Gastroesophageal sphincter (tissue), 4 donors: Measurements from ENCODE around the gene PYGO1. TPM values are rescaled to one million over a fixed set of nuclear protein-coding genes. Genes with fewer than 3 reads are reported as not detected.
"Not testable (repeated sequence)": the region's sequence is repeated elsewhere in the genome, so short reads cannot be mapped to it uniquely, and the experiment has no call there.

Experiments used
- ATAC-seq: fragments of 150-250 bp; one replicate; pipeline ENCODE4 v1.9.1; 2016; ENCODE audit warnings: mild to moderate bottlenecking, moderate library complexity
- H3K27ac ChIP-seq, 4 donors: fragments of 200-600 bp; sonication (generic) in 3 of 4; 1 replicate in 3 of 4; 2 replicates in 1 of 4; pipeline ENCODE4 v1.5.1; 2016 to 2019
- H3K27me3 ChIP-seq: fragments of 200-600 bp; sonication (generic); one replicate; pipeline ENCODE4 v1.5.1; 2019
- H3K36me3 ChIP-seq, 2 donors: fragments of 200-600 bp; sonication (generic); one replicate each; pipeline ENCODE4 v1.5.1; 2019; ENCODE audit warnings: control low read depth in 1 of 2
- H3K4me1 ChIP-seq, 3 donors: fragments of 200-600 bp; sonication (generic); 1 replicate in 2 of 3; 2 replicates in 1 of 3; pipeline ENCODE4 v1.5.1; 2016 to 2019; ENCODE audit warnings: control low read depth in 2 of 3
- H3K4me3 ChIP-seq, 2 donors: fragments of 200-600 bp; sonication (generic); one replicate each; pipeline ENCODE4 v1.5.1; 2019; ENCODE audit warnings: mild to moderate bottlenecking in 1 of 2, moderate library complexity in 1 of 2
- H3K9me3 ChIP-seq, 3 donors: fragments of 200-600 bp; sonication (generic); one replicate each; pipeline ENCODE4 v1.5.1; 2017 to 2019; ENCODE audit warnings: control low read depth in 2 of 3
- CTCF ChIP-seq, 4 experiments: fragments of 200-600 bp in 2 of 4; fragments of 450-650 bp in 2 of 4; sonication (generic) in 1 of 4; IDR thresholded peaks; one replicate each; pipeline ENCODE4 v1.5.1; 2017 to 2019; ENCODE audit warnings: antibody characterized with exemption in 4 of 4, mild to moderate bottlenecking in 2 of 4, moderate library complexity in 2 of 4
- EP300 ChIP-seq: sonication (generic); formaldehyde crosslinking; IDR thresholded peaks from one replicate; pipeline ENCODE4 v1.6.1; 2017; ENCODE audit warnings: antibody characterized with exemption, mild to moderate bottlenecking
- POLR2A ChIP-seq, 2 donors: fragments of 450-650 bp; IDR thresholded peaks; one replicate each; pipeline ENCODE4 v1.6.1; 2017; ENCODE audit warnings: antibody characterized with exemption in 2 of 2, mild to moderate bottlenecking in 2 of 2, moderate library complexity in 1 of 2
- POLR2AphosphoS5 ChIP-seq: sonication (generic); formaldehyde crosslinking; IDR thresholded peaks from one replicate; pipeline ENCODE4 v1.6.1; 2017; ENCODE audit warnings: antibody characterized with exemption
- WGBS, 2 donors: methylation state at CpG; one replicate each; pipeline ENCODE4 v1.1.5; 2018; ENCODE audit warnings: low coverage in 1 of 2; 5-methylcytosine and 5-hydroxymethylcytosine counted together
- total RNA-seq, 4 donors: library from RNA; depleted of rRNA; stranded (reverse); fragments of >200 nt; gene quantifications; one replicate each; pipeline ENCODE4 v1.1.0, GENCODE V29; 2016

PYGO1 gene
- total RNA-seq, 4 donors from 2014 or later = 17.3 to 22.2 (median 20.9) TPM

- no peak overlapping the region for H3K4me3 ChIP-seq
- no peak for ATAC-seq
- 79 to 82% methylated on average over 4 of the region's 4 CpGs for WGBS, 2 donors
- no peaks in the 10 kb centered on the region for H3K36me3 ChIP-seq
- no peak for TF ChIP-seq POLR2AphosphoS5
- H3K27ac ChIP-seq = no peak overlapping the region
- no peaks in the 10 kb centered on the region for H3K4me1 ChIP-seq
- H3K9me3 ChIP-seq = no peaks in the 10 kb centered on the region
- H3K27me3 ChIP-seq = no peaks in the 10 kb centered on the region
These were observed 80.6 kb downstream of the PYGO1 start for GRCh38 chr15:55507567-55507966.

GRCh38 chr15:55505407-55505806 lies 82.7 kb downstream of the PYGO1 start:
- H3K36me3 ChIP-seq, H3K4me1 ChIP-seq, H3K27ac ChIP-seq, ATAC-seq, H3K9me3 ChIP-seq, H3K27me3 ChIP-seq, H3K4me3 ChIP-seq: not testable (repeated sequence)
- WGBS, 2 donors = 71 to 73% methylated on average over 4 to 5 of the region's 5 CpGs

- no peak for ATAC-seq
- Histone ChIP-seq H3K27me3 (no peaks in the 10 kb centered on the region), H3K4me1 (peaks cover 0 to 18% (median 3%) of the 10 kb centered on the region in 3 donors), H3K27ac (no peak overlapping the region), H3K9me3 (no peaks in the 10 kb centered on the region), H3K4me3 (no peak overlapping the region), H3K36me3 (peaks cover 0 to 5% of the 10 kb centered on the region in 2 donors)
- TF ChIP-seq POLR2A (IDR thresholded peaks at IDR 0.05) (no peak), EP300 (no peak), POLR2AphosphoS5 (no peak)
- 71 to 76% methylated on average over 6 to 7 of the region's 7 CpGs for WGBS, 2 donors
These were observed 89.0 kb downstream of the PYGO1 start for GRCh38 chr15:55499151-55499550.

- WGBS, 2 donors = 25% methylated on average over 23 of the region's 55 CpGs; no CpG with 5 or more reads in 1 of the 2 donors
- ATAC-seq = peak; percentile 96
These were observed 89.8 kb downstream of the PYGO1 start for GRCh38 chr15:55498109-55498938.

GRCh38 chr15:55496716-55497115 lies 91.4 kb downstream of the PYGO1 start:
- peaks cover 0 to 16% of the 10 kb centered on the region in 2 donors for H3K36me3 ChIP-seq
- H3K4me3 ChIP-seq = no peak overlapping the region
- H3K9me3 ChIP-seq = no peaks in the 10 kb centered on the region
- no peak overlapping the region for H3K27ac ChIP-seq
- 50 to 74% methylated on average over 1 to 2 of the region's 2 CpGs for WGBS, 2 donors
- H3K4me1 ChIP-seq = peaks cover 0 to 18% (median 3%) of the 10 kb centered on the region in 3 donors
- TF ChIP-seq POLR2A (IDR thresholded peaks at IDR 0.05) = no peak
- TF ChIP-seq POLR2AphosphoS5 = no peak
- TF ChIP-seq CTCF (IDR thresholded peaks at IDR 0.05) = no peak
- no peaks in the 10 kb centered on the region for H3K27me3 ChIP-seq
- ATAC-seq = no peak

More at GRCh38 chr15:55498109-55498938, 89.8 kb downstream of the PYGO1 start:
- Histone ChIP-seq H3K4me3 (peak overlapping the region; percentile 53 to 70), H3K4me1 (peaks cover 0 to 18% (median 3%) of the 10 kb centered on the region in 3 donors), H3K27ac (peak overlapping the region in 2 of 4 donors; percentile 40 to 68)
- TF ChIP-seq POLR2AphosphoS5 = peak; percentile 21
- H3K9me3 ChIP-seq, H3K27me3 ChIP-seq, H3K36me3 ChIP-seq: not testable (repeated sequence)

- ATAC-seq = no peak
- Histone ChIP-seq H3K36me3 (peaks cover 0 to 28% of the 10 kb centered on the region in 2 donors), H3K4me3 (no peak overlapping the region), H3K4me1 (peaks cover 0 to 18% (median 3%) of the 10 kb centered on the region in 3 donors), H3K27me3 (no peaks in the 10 kb centered on the region), H3K27ac (no peak overlapping the region), H3K9me3 (no peaks in the 10 kb centered on the region)
- 64 to 100% methylated on average over 1 of the region's 1 CpG for WGBS, 2 donors
- TF ChIP-seq CTCF (IDR thresholded peaks at IDR 0.05) (no peak), POLR2A (IDR thresholded peaks at IDR 0.05) (no peak), EP300 (no peak), POLR2AphosphoS5 (no peak)
These were observed 93.2 kb downstream of the PYGO1 start for GRCh38 chr15:55494931-55495330.

- ATAC-seq = not testable (repeated sequence)
These were observed 99.1 kb downstream of the PYGO1 start for GRCh38 chr15:55488952-55489600.

More at GRCh38 chr15:55488952-55489600, 99.1 kb downstream of the PYGO1 start:
- WGBS, 2 donors = 92 to 94% methylated on average over 6 to 9 of the region's 9 CpGs
- H3K27ac ChIP-seq, H3K9me3 ChIP-seq, H3K4me1 ChIP-seq, H3K4me3 ChIP-seq, H3K27me3 ChIP-seq: not testable (repeated sequence)
- H3K36me3 ChIP-seq = peaks cover 0 to 60% of the 10 kb centered on the region in 2 donors

Other genes with a start within 250 kb of the PYGO1 start
- gene CCPG1, start 180.0 kb downstream of the PYGO1 start, total RNA-seq = 10 to 100 TPM; 48.2 to 88.2 (median 61.0) TPM
- 1 to 10 TPM; 1.9 to 5.4 (median 3.9) TPM for gene PIERCE2, start 179.8 kb downstream of the PYGO1 start, total RNA-seq
- gene DNAAF4, start 80.1 kb downstream of the PYGO1 start, total RNA-seq = 1 to 10 TPM in 2 of 4 donors, under 1 TPM in 1, not detected in 1; 0.40 to 3.5 (median 1.5) TPM
- 1 to 10 TPM in 3 of 4 donors, under 1 TPM in 1; 0.81 to 3.3 (median 1.2) TPM for gene PRTG, start 154.8 kb upstream of the PYGO1 start, total RNA-seq